Activated T-cell treated with anti-CD3 and anti-CD28 coated beads for 24 hours (primary cell): Measurements from ENCODE around the gene OAF.
"Not testable (repeated sequence)": the region's sequence is repeated elsewhere in the genome, so short reads cannot be mapped to it uniquely, and the experiment has no call there.

Experiments
- DNase-seq: peaks from one replicate; pipeline ENCODE4 v3.0.0-alpha.2; 2020; ENCODE audit warnings: low read depth

Gene OAF

DNA sequence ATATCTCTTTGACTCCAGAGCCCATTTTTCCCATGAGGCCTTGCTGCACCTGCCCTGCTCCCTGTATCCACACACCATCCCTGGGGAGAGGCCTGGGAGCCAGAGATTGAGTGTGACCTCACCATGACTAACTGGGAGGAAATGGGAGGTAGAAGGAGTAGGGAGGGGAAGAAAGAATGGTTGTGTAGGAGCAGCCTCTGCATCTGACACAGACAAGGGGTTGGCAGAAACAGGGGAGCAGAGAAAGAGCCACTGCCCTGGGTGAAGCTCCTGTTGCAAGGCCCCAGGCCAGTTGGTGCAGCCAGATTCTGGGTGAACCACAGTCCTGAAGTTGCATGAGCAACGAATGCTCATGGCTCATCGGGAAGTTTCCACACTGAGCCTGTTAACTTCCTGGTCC is 61.5 kb downstream of the OAF start:
- DNase-seq: no peak

DNA sequence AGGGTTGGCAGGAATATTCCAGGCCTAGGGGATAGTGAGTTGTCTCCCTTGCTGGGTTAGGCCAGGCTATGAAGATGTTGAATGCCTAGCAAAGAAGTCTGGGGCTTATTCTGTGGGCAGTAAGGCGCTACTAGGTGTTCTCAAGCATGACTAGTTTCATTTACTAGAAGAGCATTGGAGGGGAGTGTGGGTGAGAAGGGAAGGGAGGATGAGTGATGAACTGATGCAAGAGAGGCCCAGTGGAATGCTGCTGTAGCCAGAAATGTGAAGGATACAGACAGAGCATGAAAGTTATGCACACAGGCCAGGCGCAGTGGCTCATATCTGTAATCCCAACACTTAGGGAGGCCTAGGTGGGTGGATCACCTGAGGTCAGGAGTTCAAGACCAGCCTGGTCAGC is 62.6 kb downstream of the OAF start:
- DNase-seq: no peak

DNA sequence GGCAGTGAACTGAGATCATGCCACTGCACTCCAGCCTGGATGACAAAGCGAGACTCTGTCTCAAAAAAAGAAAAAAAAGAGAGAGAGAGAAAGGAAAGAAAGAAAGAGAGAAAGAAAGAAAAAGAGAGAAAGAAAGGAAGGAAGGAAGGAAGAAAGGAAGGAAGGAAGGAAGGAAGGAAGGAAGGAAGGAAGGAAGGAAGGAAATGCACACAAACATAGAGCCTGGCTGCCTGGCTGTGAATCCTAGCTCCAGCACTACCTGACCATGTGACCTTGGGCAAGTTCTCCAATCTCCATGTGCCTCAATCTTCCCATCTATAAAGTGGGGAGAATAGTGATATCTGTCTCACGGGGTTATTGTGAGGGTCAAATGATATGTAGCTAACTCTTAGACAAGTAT is 63.1 kb downstream of the OAF start:
- DNase-seq: not testable (repeated sequence)

DNA sequence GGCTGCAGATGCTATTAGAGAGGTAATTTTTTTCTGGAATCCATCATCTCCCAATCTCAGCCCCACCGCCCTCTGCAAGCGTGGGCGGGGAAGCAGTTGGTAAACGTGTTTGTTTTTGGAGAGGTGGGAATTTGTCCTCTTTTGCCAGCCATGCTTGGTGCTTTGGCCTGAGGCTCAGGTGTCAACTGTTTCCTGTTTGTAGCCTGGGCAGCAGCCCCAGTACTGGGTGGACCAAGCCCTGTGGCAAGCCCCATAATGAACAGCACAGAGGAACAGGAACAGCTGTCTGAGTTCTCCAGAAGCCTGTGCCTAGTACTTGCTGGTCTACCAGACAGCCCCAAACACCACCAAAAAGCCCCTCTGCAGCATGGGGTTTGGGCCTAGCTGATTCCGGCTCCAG is 68.7 kb downstream of the OAF start:
- no peak for DNase-seq
